HepG2 (cell line): ENCODE data around the gene VPS26A. TPM values are rescaled to one million over a fixed set of nuclear protein-coding genes. Genes with fewer than 3 reads are reported as not detected.

Experiments used
- AHDC1 ChIP-seq: sonication (generic); formaldehyde crosslinking; IDR thresholded peaks from 2 replicates; pipeline ENCODE4 v1.5.1; 2020; ENCODE audit warnings: mild to moderate bottlenecking, missing genetic modification reagents, borderline replicate concordance
- NKX3-1 ChIP-seq: sonication (generic); formaldehyde crosslinking; IDR thresholded peaks from 2 replicates; pipeline ENCODE4 v1.5.0; 2020; ENCODE audit warnings: missing genetic modification reagents
- PATZ1 ChIP-seq: sonication (generic); formaldehyde crosslinking; IDR thresholded peaks from 2 replicates; pipeline ENCODE4 v1.4.0; 2020; ENCODE audit warnings: missing genetic modification reagents
- polyA plus RNA-seq, 8 experiments: library from polyadenylated mRNA; depleted of rRNA in 3 of 8; stranded (reverse) in 7 of 8; unstranded in 1 of 8; fragments of >200 nt; fragmentation: Illumina TruSeq in 4 of 8; extraction: Trizol in 4 of 8; gene quantifications; 2 replicates each; pipeline versions ENCODE4 v1.2.1 to v1.2.3, GENCODE V29; 2011 to 2016; ENCODE audit warnings: low read depth in 4 of 8, missing spikeins in 1 of 8, mixed read lengths in 1 of 8; ENCODE audit not compliant: insufficient read depth in 1 of 8
- total RNA-seq, 5 experiments: library from RNA; depleted of rRNA; stranded (reverse); fragments of >200 nt; fragmentation: Illumina TruSeq; extraction: Trizol; gene quantifications; 2 replicates each; pipeline ENCODE4 v1.2.3, GENCODE V29; 2016; ENCODE audit warnings: low read depth in 1 of 5

VPS26A gene
- total and polyA plus RNA-seq, 2 of the 13 experiments (the other 11 are each of a cell fraction or from before 2014, with no cell fraction given), result 12.9 to 32.6 TPM

- TF ChIP-seq AHDC1 (CRISPR knock-in tag), result peak; percentile 4; the same call in 1 of the 2 replicates
- TF ChIP-seq PATZ1 (CRISPR knock-in tag), result no peak
- peak; percentile 66; the same call in 1 of the 2 replicates for TF ChIP-seq NKX3-1
Measured at GRCh38 chr10:69123306-69123746, 652 bp upstream of the VPS26A start (continued).
